K562 (cell line): ENCODE measurements around the gene AGAP3. TPM values are rescaled to one million over a fixed set of nuclear protein-coding genes. Genes with fewer than 3 reads are reported as not detected.

ENCODE experiments used
- BCL6 ChIP-seq: fragments of 250-450 bp; sonication (Bioruptor Pico); IDR thresholded peaks from 2 replicates; pipeline ENCODE4 v1.4.0; 2020
- CTCF ChIP-seq, 3 experiments: IDR thresholded peaks in 2 of 3; conservative IDR thresholded peaks in 1 of 3; 2 replicates each; pipeline ENCODE4 v1.5.1; 2011 to 2012; ENCODE audit warnings: low read length in 3 of 3, mild to moderate bottlenecking in 3 of 3, control low read depth in 2 of 3, improper control_type of control experiment in 1 of 3, inconsistent platforms in 1 of 3, low read depth in 1 of 3, mixed read lengths in 1 of 3, moderate library complexity in 1 of 3; ENCODE audit not compliant: insufficient read depth in 2 of 3
- HES1 ChIP-seq: fragments of 450-650 bp; IDR thresholded peaks from 2 replicates; pipeline ENCODE4 v1.6.1; 2016; ENCODE audit warnings: low read depth, mild to moderate bottlenecking, moderate library complexity
- MAZ ChIP-seq, 2 experiments: fragments of 450-650 bp in 1 of 2; sonication (generic) in 1 of 2; formaldehyde crosslinking; IDR thresholded peaks in 1 of 2; conservative IDR thresholded peaks in 1 of 2; 2 replicates each; pipeline versions ENCODE4 v1.4.0 to v1.5.0; 2020; ENCODE audit warnings: mild to moderate bottlenecking in 1 of 2, missing genetic modification reagents in 1 of 2
- MTF1 ChIP-seq: fragments of 250-450 bp; sonication (Bioruptor Pico); IDR thresholded peaks from 2 replicates; pipeline ENCODE4 v1.9.0; 2021; ENCODE audit warnings: moderate library complexity, mild to moderate bottlenecking, inconsistent platforms, borderline replicate concordance
- MYNN ChIP-seq, 2 experiments: sonication (generic); formaldehyde crosslinking in 1 of 2; IDR thresholded peaks; 2 replicates each; pipeline versions ENCODE4 v1.5.0 to v1.6.1; 2016 to 2020; ENCODE audit warnings: antibody characterized with exemption in 1 of 2, missing genetic modification reagents in 1 of 2
- NR0B1 ChIP-seq: fragments of 450-650 bp; IDR thresholded peaks from one replicate; pipeline ENCODE4 v1.6.1; 2018; ENCODE audit warnings: mild to moderate bottlenecking, moderate library complexity; ENCODE audit not compliant: partially characterized antibody
- POLR2A ChIP-seq: fragments of 450-650 bp; conservative IDR thresholded peaks from 2 replicates; pipeline ENCODE4 v1.6.1; 2016
- RBM14 ChIP-seq: fragments of 200-400 bp; formaldehyde crosslinking; IDR thresholded peaks from 2 replicates; pipeline ENCODE4 v1.6.1; 2018; ENCODE audit warnings: low read depth, mild to moderate bottlenecking, low read length, moderate library complexity, borderline replicate concordance; ENCODE audit not compliant: insufficient read depth
- SETDB1 ChIP-seq: IDR thresholded peaks from one replicate; pipeline ENCODE4 v1.6.1; 2012; ENCODE audit warnings: low read length, control low read depth, inconsistent platforms
- SMAD3 ChIP-seq: fragments of 450-650 bp; formaldehyde crosslinking; conservative IDR thresholded peaks from 2 replicates; pipeline ENCODE4 v1.4.0; 2020; ENCODE audit warnings: mild to moderate bottlenecking
- ZBTB17 ChIP-seq: fragments of 450-650 bp; formaldehyde crosslinking; IDR thresholded peaks from 2 replicates; pipeline ENCODE4 v1.4.0; 2020; ENCODE audit warnings: mild to moderate bottlenecking
- polyA plus RNA-seq, 8 experiments: library from polyadenylated mRNA; depleted of rRNA in 4 of 8; stranded (reverse) in 5 of 8; unstranded in 3 of 8; fragments of >200 nt; fragmentation: Nextera tagmentation in 2 of 8; fragmentation: Illumina TruSeq in 1 of 8; extraction: Ambion mirVana in 2 of 8; extraction: Trizol in 1 of 8; gene quantifications; 2 replicates each; pipeline versions ENCODE4 v1.2.1 to v1.2.3, GENCODE V29; 2011 to 2014; ENCODE audit warnings: inconsistent platforms in 1 of 8, missing spikeins in 1 of 8
- total RNA-seq, 7 experiments: library from RNA; depleted of rRNA in 6 of 7; stranded (reverse); fragments of >200 nt in 6 of 7; fragmentation: Illumina TruSeq in 2 of 7; extraction: Trizol in 2 of 7; gene quantifications; 2 replicates each; pipeline versions ENCODE4 v1.2.1 to v1.2.3, GENCODE V29; 2011 to 2021; ENCODE audit warnings: low replicate concordance in 1 of 7
- TF ChIP-seq, protein P1 (sequence below): fragments of 450-650 bp; conservative IDR thresholded peaks from 2 replicates; pipeline ENCODE4 v1.6.1; 2016; ENCODE audit warnings: missing genetic modification characterization, low read depth, mild to moderate bottlenecking, control low read depth, missing compliant biosample characterization

AGAP3 gene
- total and polyA plus RNA-seq, 9 of the 15 experiments (the other 6 are each of a cell fraction or from before 2014, with no cell fraction given) = 3.4 to 208 (median 62.2) TPM

- 0 out of 2 replicates have a peak, but pooled peaks have one; percentile 8 for TF ChIP-seq RBM14
- TF ChIP-seq NR0B1 = no peak
- peak; percentile 57 for TF ChIP-seq POLR2A
- no peak for TF ChIP-seq SMAD3
- TF ChIP-seq SETDB1 = no peak
- TF ChIP-seq CTCF (IDR thresholded peaks at IDR 0.05 in 2 of 3, conservative IDR thresholded peaks at IDR 0.05 in 1 of 3; ENCODE audit: insufficient read depth in 2 of 3, low read depth in 1 of 3, low read length in 3 of 3) = peak; percentile 30 to 48 (median 39); a peak in 5 of 6 replicates
- peak; percentile 68 for TF ChIP-seq MYNN (IDR thresholded peaks at IDR 0.05)
- TF ChIP-seq MYNN (CRISPR knock-in tag; IDR thresholded peaks at IDR 0.05) = no peak
- no peak for TF ChIP-seq BCL6 (CRISPR knock-in tag)
- TF ChIP-seq MTF1 (CRISPR knock-in tag) = no peak
- TF ChIP-seq, protein P1, sequence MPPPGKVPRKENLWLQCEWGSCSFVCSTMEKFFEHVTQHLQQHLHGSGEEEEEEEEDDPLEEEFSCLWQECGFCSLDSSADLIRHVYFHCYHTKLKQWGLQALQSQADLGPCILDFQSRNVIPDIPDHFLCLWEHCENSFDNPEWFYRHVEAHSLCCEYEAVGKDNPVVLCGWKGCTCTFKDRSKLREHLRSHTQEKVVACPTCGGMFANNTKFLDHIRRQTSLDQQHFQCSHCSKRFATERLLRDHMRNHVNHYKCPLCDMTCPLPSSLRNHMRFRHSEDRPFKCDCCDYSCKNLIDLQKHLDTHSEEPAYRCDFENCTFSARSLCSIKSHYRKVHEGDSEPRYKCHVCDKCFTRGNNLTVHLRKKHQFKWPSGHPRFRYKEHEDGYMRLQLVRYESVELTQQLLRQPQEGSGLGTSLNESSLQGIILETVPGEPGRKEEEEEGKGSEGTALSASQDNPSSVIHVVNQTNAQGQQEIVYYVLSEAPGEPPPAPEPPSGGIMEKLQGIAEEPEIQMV (tag) = no peak
- peak; percentile 67; the same call in 1 of the 2 replicates for TF ChIP-seq ZBTB17 (CRISPR knock-in tag)
- peak in 1 of 2 experiments; percentile 42; a peak in 1 of 4 replicates for TF ChIP-seq MAZ (CRISPR knock-in tag; conservative IDR thresholded peaks at IDR 0.05 in 1 of 2, IDR thresholded peaks at IDR 0.05 in 1 of 2)
- no peak for TF ChIP-seq HES1
These were observed 9.2 kb upstream of the AGAP3 start (continued) for GRCh38 chr7:151076863-151077704.
